ENCODE results near the gene DIP2C. TPM values are rescaled to one million over a fixed set of nuclear protein-coding genes. Genes with fewer than 3 reads are reported as not detected.
"Not testable (repeated sequence)": the region's sequence is repeated elsewhere in the genome, so short reads cannot be mapped to it uniquely, and the experiment has no call there.

The DIP2C gene
- polyA plus RNA-seq, 1 of the 3 experiments (the other 2 are of a cell fraction) = 8.7 TPM

- TF ChIP-seq CTCF (IDR thresholded peaks at IDR 0.05) (no peak), SMC3 (IDR thresholded peaks at IDR 0.05; ENCODE audit: low read depth, low read length) (no peak), NFIC (IDR thresholded peaks at IDR 0.05; ENCODE audit: borderline replicate concordance) (no peak), MEF2A (IDR thresholded peaks at IDR 0.05; ENCODE audit: borderline replicate concordance, low read depth) (no peak)
Observed at GRCh38 chr10:348456-348855, 341.0 kb downstream of the DIP2C start (continued).

GRCh38 chr10:347774-348173 is 341.7 kb downstream of the DIP2C start:
- H3K79me2 ChIP-seq (ENCODE audit: insufficient read depth); H3K9me3 ChIP-seq; CTCF ChIA-PET; H3K27me3 ChIP-seq (ENCODE audit: insufficient read depth); H3K9me2 ChIP-seq; DNase-seq; H3K27ac ChIP-seq (ENCODE audit: low read depth in 2 of 2, low read length in 1 of 2); H3K4me2 ChIP-seq; H2AFZ ChIP-seq (ENCODE audit: low read depth); H3K9ac ChIP-seq; H3K4me3 ChIP-seq (ENCODE audit: low read depth in 2 of 2, low read length in 1 of 2); H3K4me1 ChIP-seq (ENCODE audit: control insufficient read depth in 1 of 2, insufficient read depth in 2 of 2, low read depth in 1 of 2, low read length in 1 of 2); POLR2A ChIA-PET; H4K20me1 ChIP-seq (ENCODE audit: insufficient read depth); H3F3A ChIP-seq (replicated peaks; ENCODE audit: insufficient read depth): not testable (repeated sequence)
- peaks cover 10 to 36% of the 10 kb centered on the region in 2 experiments for H3K36me3 ChIP-seq (replicated peaks in 1 of 2; ENCODE audit: control insufficient read depth in 1 of 2, insufficient read depth in 2 of 2, low read length in 1 of 2)
- 94% methylated on average over 34 of the region's 34 CpGs for WGBS (ENCODE audit: low lambda C conversion rate)

GRCh38 chr10:347190-347589 is 342.3 kb downstream of the DIP2C start:
- DNase-seq; H3K79me2 ChIP-seq (ENCODE audit: insufficient read depth); POLR2A ChIA-PET; H3K4me1 ChIP-seq (ENCODE audit: control insufficient read depth in 1 of 2, insufficient read depth in 2 of 2, low read depth in 1 of 2, low read length in 1 of 2); H3K4me2 ChIP-seq; H3K9me3 ChIP-seq; H3F3A ChIP-seq (replicated peaks; ENCODE audit: insufficient read depth); H2AFZ ChIP-seq (ENCODE audit: low read depth); H4K20me1 ChIP-seq (ENCODE audit: insufficient read depth); H3K9me2 ChIP-seq; H3K4me3 ChIP-seq (ENCODE audit: low read depth in 2 of 2, low read length in 1 of 2); H3K27ac ChIP-seq (ENCODE audit: low read depth in 2 of 2, low read length in 1 of 2); CTCF ChIA-PET; H3K27me3 ChIP-seq (ENCODE audit: insufficient read depth); H3K9ac ChIP-seq: not testable (repeated sequence)
- peaks cover 10 to 36% of the 10 kb centered on the region in 2 experiments for H3K36me3 ChIP-seq (replicated peaks in 1 of 2; ENCODE audit: control insufficient read depth in 1 of 2, insufficient read depth in 2 of 2, low read length in 1 of 2)
- 88% methylated on average over 33 of the region's 33 CpGs for WGBS (ENCODE audit: low lambda C conversion rate)

- CTCF ChIA-PET = interaction anchor here (1.0 to 1.2 kb wide), 2 partner anchors 11 to 114 kb away, joined by 3 read pairs; no protein-coding TSS in a partner anchor
- no peak overlapping the region for H3K4me2 ChIP-seq
- H3K9me3 ChIP-seq = no peaks in the 10 kb centered on the region
- peaks cover 9 to 33% of the 10 kb centered on the region in 2 experiments for H3K36me3 ChIP-seq (replicated peaks in 1 of 2; ENCODE audit: control insufficient read depth in 1 of 2, insufficient read depth in 2 of 2, low read length in 1 of 2)
- H3F3A ChIP-seq (replicated peaks; ENCODE audit: insufficient read depth) = no peaks in the 10 kb centered on the region
- no peaks in the 10 kb centered on the region for H3K79me2 ChIP-seq (ENCODE audit: insufficient read depth)
- TF ChIP-seq SIN3A (IDR thresholded peaks at IDR 0.05; ENCODE audit: borderline replicate concordance, low read depth, low read length) (no peak), CTCF (IDR thresholded peaks at IDR 0.05) (no peak), TEAD4 (IDR thresholded peaks at IDR 0.05; ENCODE audit: borderline replicate concordance, insufficient read depth) (no peak)
- no peaks in the 10 kb centered on the region for H3K9me2 ChIP-seq
- no peak overlapping the region for H3K9ac ChIP-seq
- H2AFZ ChIP-seq (ENCODE audit: low read depth) = no peak overlapping the region
- no peaks in the 10 kb centered on the region for H3K4me1 ChIP-seq (ENCODE audit: control insufficient read depth in 1 of 2, insufficient read depth in 2 of 2, low read depth in 1 of 2, low read length in 1 of 2)
- 95% methylated on average over 26 of the region's 27 CpGs for WGBS (ENCODE audit: low lambda C conversion rate)
- H3K27ac ChIP-seq (ENCODE audit: low read depth in 2 of 2, low read length in 1 of 2) = no peak overlapping the region
- H3K27me3 ChIP-seq (ENCODE audit: insufficient read depth) = no peaks in the 10 kb centered on the region
- no peaks in the 10 kb centered on the region for H4K20me1 ChIP-seq (ENCODE audit: insufficient read depth)
- DNase-seq = no peak
- no peak overlapping the region for H3K4me3 ChIP-seq (ENCODE audit: low read depth in 2 of 2, low read length in 1 of 2)
- POLR2A ChIA-PET = no interaction called here
Observed at GRCh38 chr10:344582-345200, 344.8 kb downstream of the DIP2C start.
